ENCODE measurements around the gene CLHC1. TPM values are rescaled to one million over a fixed set of nuclear protein-coding genes. Genes with fewer than 3 reads are reported as not detected.

The CLHC1 gene
- total RNA-seq, 1 experiment from 2014 or later, result 11.1 TPM

GRCh38 chr2:55204536-55204935 lies 27.6 kb downstream of the CLHC1 start:
- CTCF ChIA-PET, result no interaction called here
- Histone ChIP-seq H2AFZ (ENCODE audit: low read depth, low read length, poor library complexity, severe bottlenecking) (no peak overlapping the region), H3K4me2 (ENCODE audit: low read length) (no peak overlapping the region), H3K9me3 (ENCODE audit: control insufficient read depth in 1 of 2, insufficient read depth in 1 of 2, low read depth in 1 of 2, low read length in 2 of 2) (no peaks in the 10 kb centered on the region), H3K9ac (ENCODE audit: low read length) (no peak overlapping the region), H3K36me3 (ENCODE audit: control insufficient read depth in 1 of 2, insufficient read depth in 2 of 2, low read length in 2 of 2) (no peaks in the 10 kb centered on the region), H4K20me1 (ENCODE audit: insufficient read depth) (no peaks in the 10 kb centered on the region), H3K27me3 (ENCODE audit: insufficient read depth, low read length) (no peaks in the 10 kb centered on the region), H3K4me1 (ENCODE audit: control insufficient read depth in 1 of 2, insufficient read depth in 2 of 2, low read length in 2 of 2) (no peaks in the 10 kb centered on the region), H3K79me2 (ENCODE audit: insufficient read depth, low read length) (no peaks in the 10 kb centered on the region), H3K27ac (ENCODE audit: low read depth, low read length) (no peak overlapping the region), H3K9me2 (ENCODE audit: insufficient read depth) (no peaks in the 10 kb centered on the region), H3K4me3 (replicated peaks in 1 of 2; ENCODE audit: low read depth in 1 of 2, low read length in 2 of 2) (no peak overlapping the region)
- ATAC-seq, result no peak
- TF ChIP-seq TCF7L2 (IDR thresholded peaks at IDR 0.05; ENCODE audit: borderline replicate concordance, extremely low read depth, insufficient read depth, insufficient read length) (no peak), ZNF274 (IDR thresholded peaks at IDR 0.05; ENCODE audit: low read depth, low read length) (no peak), EZH2 (IDR thresholded peaks at IDR 0.05) (no peak), MAX (IDR thresholded peaks at IDR 0.05) (no peak), ZFX (IDR thresholded peaks at IDR 0.05) (no peak), REST (IDR thresholded peaks at IDR 0.05; ENCODE audit: low read depth) (no peak), SIN3A (IDR thresholded peaks at IDR 0.05; ENCODE audit: low read depth) (no peak), EZH2phosphoT487 (IDR thresholded peaks at IDR 0.05; ENCODE audit: borderline replicate concordance) (no peak), ELF1 (IDR thresholded peaks at IDR 0.05; ENCODE audit: borderline replicate concordance, low read depth) (no peak), SP1 (IDR thresholded peaks at IDR 0.05; ENCODE audit: low read depth) (no peak), CEBPB (IDR thresholded peaks at IDR 0.05; ENCODE audit: low read depth) (no peak), POLR2AphosphoS5 (IDR thresholded peaks at IDR 0.05; ENCODE audit: low read depth, low read length) (no peak), SRF (IDR thresholded peaks at IDR 0.05; ENCODE audit: low read depth) (no peak), ATF3 (IDR thresholded peaks at IDR 0.05) (no peak), EGR1 (IDR thresholded peaks at IDR 0.05; ENCODE audit: low read depth) (no peak), CTCF (IDR thresholded peaks at IDR 0.05 in 2 of 3, conservative IDR thresholded peaks at IDR 0.05 in 1 of 3; ENCODE audit: borderline replicate concordance in 1 of 3, insufficient read depth in 1 of 3, low read depth in 2 of 3, low read length in 2 of 3) (no peak), YY1 (IDR thresholded peaks at IDR 0.05; ENCODE audit: extremely low read depth, insufficient replicate concordance, low read depth, low read length) (no peak), CBX3 (IDR thresholded peaks at IDR 0.05; ENCODE audit: low read depth) (no peak), RAD21 (IDR thresholded peaks at IDR 0.05; ENCODE audit: low read depth) (no peak), FOSL1 (IDR thresholded peaks at IDR 0.05; ENCODE audit: low read depth) (no peak)
- intact Hi-C loops (cut with micrococcal nuclease), result no loop called here
- POLR2A ChIA-PET, result no interaction called here
- BruUV-seq (replicated peaks), result no TSS peak
- no peak for DNase-seq (ENCODE audit: low read depth, low spot score)
- RAD21 ChIA-PET (ENCODE audit: low non-redundant PET in 1 of 2, low total read pairs in 2 of 2, uncharacterized antibody in 2 of 2, unreplicated experiment in 2 of 2), result no interaction called here

Data from HCT116 (cell line).